Measurements from ENCODE around the gene CCDC144A.

DNA sequence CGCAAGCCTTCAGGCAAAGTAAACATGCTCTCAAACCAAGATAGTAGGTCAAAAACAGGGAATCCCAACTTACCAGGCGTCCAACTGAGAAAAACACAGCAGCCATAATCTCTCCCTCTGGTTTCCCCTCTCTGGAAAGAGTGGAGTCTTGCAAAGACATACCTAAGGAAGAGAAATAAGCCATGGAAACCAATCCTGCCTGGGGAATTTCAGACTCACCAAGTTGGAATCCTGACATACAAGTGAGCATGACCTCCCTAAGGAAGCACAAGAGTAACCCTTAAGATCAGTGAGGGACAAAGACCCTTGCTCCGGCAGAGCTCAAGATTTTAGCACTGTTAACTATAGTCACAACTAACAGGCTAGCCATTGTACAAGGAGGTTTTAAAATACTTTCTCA, 40.5 kb upstream of the CCDC144A start:
- TF ChIP-seq CTCF (IDR thresholded peaks at IDR 0.05) (no peak), POLR2A (IDR thresholded peaks at IDR 0.05) (no peak)
